HG03521 (cell line): Measurements from ENCODE around the gene CSTB.
"Not testable (repeated sequence)": the region's sequence is repeated elsewhere in the genome, so short reads cannot be mapped to it uniquely, and the experiment has no call there.

Experiments
- ATAC-seq: cut with Tn5 transposase; IDR thresholded peaks from one replicate; pipeline ENCODE4 v1.9.1; 2021; ENCODE audit warnings: mild to moderate bottlenecking, moderate library complexity; ENCODE audit not compliant: unreplicated experiment

CSTB gene

DNA sequence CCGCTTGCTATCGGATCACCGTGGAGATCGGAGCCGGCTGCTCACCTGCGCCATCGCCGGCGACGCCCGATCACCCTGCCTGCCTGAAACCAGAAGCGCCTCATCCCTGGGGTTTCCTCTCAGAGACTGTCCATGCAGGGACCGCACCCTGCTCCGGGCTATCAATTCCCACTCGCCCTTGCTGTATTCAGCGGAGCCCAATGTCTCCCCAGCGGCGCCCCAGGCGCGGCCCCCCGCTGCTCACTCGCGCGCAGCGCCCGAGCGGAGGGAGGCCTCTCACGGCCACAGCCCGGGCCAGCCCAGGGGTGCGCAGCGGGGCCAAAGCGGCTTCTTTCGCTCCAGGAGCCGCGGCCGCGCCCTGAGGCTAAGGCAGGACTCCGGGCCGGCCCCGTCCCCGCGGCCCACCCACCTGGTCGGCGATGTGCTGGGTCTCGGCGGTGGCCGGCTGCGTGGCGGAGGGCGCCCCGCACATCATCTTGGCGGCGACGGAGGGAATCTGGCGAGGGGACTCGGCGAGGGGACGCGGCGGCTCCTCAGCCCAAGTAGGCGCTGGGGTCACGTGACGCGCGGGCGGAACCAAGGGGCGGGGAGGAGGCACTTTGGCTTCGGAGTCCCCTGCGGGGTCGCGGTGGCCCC is at the start of gene CSTB:
Gene CSTB, minus strand, starts transcription at position 514 of the 636 bp plus-strand sequence. Its CDS starts 39 bp downstream, at position 475.
- peak; percentile 55 for ATAC-seq

- ATAC-seq: no peak
Observed at GRCh38 chr21:43825242-43825935, 49.3 kb upstream of the CSTB start.

- no peak for ATAC-seq
Observed at GRCh38 chr21:43824333-43825241, 48.5 kb upstream of the CSTB start.

DNA sequence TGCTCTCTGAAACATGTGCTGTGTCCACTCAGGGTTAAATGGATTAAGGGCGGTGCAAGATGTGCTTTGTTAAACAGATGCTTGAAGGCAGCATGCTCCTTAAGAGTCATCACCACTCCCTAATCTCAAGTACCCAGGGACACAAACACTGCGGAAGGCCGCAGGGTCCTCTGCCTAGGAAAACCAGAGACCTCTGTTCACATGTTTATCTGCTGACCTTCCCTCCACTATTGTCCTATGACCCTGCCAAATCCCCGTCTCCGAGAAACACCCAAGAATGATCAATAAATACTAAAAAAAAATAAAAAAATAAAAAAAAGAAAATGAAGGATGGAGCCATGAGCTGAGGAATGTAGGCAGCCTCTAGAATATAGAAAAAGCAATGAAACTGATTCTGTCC is 46.6 kb upstream of the CSTB start:
- ATAC-seq: not testable (repeated sequence)

DNA sequence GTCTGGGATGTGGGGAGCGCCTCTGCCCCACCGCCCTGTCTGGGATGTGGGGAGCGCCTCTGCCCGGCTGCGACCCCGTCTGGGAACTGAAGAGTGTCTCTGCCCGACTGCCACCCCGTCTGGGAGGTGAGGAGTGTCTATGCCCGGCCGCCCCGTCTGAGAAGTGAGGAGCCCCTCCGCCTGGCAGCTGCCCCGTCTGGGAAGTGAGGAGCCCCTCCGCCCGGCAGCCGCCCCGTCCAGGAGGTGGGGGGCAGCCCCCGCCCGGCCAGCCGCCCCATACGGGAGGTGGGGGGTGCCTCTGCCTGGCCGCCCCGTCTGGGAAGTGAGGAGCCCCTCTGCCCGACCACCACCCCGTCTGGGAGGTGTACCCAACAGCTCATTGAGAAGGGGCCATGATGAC is 46.1 kb upstream of the CSTB start:
- not testable (repeated sequence) for ATAC-seq

GRCh38 chr21:43820466-43820865 is 44.4 kb upstream of the CSTB start:
- ATAC-seq: no peak

DNA sequence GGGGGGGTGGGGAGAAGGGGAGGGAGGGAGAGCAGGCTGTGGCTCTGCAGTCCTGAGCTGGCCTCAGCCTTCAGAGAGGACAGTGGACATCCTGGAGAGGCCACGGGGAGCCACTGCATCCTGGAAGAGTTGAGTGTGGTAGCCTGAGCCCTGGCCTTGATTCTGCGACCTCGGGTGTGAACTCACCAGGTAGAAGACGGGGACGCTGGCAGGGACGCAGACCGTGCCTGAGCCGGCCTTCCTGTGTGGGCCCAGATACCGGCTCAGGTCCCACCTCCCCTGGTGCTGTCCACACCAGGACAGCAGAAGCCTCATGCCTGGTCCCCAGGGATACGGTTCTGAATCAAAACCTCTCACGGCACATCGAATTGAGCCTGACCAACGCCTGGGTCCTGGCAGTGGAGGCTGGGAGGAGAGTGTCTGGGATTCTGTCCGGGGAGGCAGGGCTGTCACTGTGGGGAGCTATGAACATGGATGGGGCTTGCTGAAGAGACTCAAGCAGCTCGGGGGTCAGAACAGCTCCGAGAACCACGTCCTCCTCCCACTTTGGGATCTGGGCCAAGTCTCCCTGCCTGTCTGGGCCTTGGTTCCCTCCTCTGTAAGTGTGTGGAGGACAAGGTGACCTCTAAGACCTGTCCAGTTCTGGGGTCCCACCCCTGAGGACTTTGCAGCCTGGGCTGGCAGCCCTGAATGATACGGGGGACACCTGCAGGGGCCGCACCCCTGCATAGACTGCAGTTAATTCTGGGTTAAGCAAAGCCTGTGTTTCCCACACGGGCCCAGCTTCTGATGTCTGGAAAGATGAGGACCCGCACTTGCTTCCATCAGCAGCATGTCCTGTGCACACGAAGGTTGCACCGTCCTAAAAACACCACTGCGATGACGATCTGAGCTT is 43.6 kb upstream of the CSTB start:
- ATAC-seq: no peak

DNA sequence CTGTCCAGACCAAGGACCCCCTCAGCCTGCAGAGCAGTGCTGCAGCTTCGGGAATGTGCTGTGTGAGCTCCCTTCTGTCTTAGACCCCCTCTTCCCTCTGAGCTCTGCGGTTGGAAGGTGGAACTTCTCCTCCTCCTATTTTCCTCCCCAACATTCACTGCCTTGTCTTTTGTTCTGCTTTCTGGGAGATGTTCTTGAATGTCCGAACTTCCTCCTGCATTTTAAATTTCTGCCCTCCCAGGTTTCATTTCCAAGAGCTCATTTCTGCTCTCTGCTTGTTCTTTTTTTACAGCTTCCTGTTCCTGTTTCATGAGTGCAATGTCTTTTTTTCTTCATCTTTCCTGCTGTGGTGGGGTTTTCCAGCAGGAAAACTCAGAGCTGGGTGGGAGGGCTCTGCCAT is 42.6 kb upstream of the CSTB start:
- ATAC-seq: no peak

DNA sequence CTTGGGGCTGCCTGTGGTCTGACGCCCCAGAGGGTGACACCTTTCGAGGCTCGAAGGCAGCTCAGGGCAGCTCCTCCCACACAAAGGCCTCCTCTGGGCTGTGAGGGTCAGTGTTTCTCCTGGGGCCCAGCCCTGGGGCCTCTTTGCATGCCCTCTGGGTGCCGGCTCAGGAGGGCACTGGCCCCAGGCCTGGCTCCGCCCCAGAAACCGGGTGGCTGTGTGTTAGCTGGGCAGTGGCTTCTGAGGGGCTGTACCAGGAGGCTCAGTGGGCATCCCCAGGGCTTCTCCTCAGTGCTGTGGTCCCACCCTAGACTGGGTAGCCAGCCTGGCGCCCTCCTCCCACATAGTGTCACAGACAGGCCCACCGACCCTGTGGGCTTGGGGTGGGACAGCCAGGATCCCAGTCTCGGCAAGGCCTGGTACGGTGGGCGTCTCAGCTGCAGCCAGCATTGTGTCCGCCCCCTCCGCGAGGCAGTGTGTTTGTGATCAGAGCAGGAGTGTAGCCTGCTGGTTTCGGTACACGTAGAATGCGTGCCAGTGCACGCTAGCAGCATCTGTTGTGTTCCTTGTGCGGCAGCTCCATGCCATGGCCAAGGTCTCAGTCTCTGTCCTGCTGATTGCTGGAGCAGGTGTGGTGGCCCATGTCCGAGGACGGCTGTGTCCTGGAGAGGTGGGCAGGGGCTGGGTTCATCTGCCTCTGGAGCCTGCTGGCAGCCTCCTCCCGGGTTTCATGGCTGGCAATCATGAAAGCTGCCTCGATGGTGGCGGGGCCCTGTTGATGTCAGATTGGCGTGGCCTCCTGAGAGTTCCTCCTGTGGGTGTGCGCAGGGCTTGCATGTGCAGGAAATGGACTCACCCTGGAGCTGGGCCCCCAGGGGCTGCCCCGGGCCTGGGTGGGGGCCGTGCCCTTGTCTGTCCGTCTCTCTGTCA is 41.3 kb upstream of the CSTB start:
- no peak for ATAC-seq

- no peak for ATAC-seq
Observed at GRCh38 chr21:43816611-43817071, 40.5 kb upstream of the CSTB start.

DNA sequence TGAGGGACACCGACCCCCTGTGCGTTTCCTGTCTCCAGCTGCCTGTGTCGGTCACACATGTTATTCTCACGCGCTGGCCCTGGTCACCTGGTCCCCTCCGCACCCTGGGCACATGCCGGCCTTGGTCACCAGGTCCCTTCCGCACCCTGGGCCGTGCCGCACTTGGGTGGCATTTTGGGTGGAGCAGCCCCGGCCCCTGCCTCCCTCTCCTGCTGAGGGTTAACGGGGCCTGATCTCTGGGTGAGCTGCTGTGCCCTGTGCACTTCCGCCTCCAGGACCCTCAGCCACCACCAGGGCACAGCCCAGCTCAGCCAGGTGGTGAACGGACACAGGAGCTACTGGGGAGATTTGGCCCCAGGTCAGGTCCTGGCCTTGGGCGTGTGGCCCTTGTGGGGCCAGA is 39.9 kb upstream of the CSTB start:
- no peak for ATAC-seq

- ATAC-seq: no peak
Observed at GRCh38 chr21:43815107-43815613, 39.1 kb upstream of the CSTB start.

DNA sequence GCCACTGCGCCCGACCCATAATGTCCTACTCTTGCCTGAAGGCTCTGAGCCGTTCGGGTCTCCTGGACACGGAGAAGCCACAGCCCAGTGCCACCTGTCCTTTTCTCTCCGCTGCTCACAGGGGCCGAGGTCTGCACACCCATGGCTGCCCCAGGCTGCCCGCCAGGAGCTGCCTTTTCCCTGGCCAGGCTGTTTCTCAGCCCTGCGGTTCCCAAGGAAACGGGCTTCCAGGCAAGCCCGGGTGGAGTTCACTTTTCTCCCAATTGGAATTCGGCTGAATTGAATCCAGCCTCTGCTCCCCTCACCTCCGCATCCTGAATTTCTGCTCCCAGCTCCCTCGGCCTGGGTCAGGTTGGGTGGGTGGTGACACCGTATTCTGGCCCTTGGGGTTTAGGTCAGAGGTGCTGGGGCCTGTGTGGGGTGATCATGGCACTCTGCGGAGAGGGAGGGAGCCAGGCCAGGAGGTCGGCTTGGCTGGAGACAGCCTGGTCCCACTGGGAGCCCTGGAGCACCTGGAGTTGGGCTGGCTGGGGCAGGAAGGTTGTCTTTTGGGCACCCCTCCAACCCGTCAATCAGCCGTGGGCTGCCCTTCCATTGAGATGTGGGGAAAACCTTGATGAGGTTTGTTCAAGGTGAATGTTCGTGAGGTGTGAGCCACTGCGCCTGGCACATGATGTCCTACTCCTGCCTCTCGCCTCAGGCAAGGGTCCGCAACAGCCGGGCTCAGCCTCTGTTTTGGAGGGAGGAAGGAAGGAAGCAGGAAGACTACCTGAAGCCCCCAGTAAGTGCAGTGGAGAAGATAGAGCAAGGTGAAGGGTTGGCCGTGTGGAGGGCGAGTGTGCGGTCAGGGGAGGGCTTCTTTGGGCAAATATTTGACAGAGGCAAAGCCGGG is 38.4 kb upstream of the CSTB start:
- ATAC-seq: no peak

GRCh38 chr21:43813656-43813980 is 37.5 kb upstream of the CSTB start:
- ATAC-seq: no peak

DNA sequence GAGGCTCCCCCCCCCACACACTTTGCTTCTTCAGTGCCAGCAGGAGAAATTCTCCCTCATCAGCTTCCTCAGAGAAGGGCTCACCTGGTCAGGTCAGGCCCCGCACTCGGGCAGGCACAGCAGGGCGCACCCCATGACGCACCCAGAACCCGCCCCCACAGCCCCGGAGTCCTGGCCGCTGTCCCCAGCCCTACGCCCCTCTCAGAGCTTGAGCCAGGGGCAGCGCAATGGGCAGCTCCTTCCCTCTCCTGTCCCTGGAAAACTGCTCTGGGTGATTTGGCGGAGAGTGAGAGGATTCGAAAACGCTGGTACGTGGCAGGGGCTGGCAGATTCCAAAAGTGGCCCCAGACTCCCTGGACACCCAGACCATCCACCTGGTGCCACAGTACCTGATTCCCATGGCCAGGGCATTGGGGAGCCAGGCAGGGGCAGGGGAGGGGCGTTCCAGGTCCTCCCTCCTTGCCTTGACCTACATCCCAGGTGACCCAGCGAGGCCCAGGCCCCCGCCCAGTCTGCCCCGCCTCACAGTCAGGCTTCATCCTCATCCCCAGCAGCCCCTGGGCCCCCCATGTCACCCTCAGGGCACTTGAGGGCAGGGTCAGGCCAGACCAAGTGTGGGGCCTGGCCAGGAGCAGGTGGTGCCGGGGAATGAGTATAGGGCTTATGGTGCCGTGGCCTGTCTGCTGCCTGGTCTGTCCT is 37.0 kb upstream of the CSTB start:
- no peak for ATAC-seq

GRCh38 chr21:43812139-43812821 is 36.2 kb upstream of the CSTB start:
- no peak for ATAC-seq
